NCI-H2196 (cell line): ENCODE data around the gene UTP25.
A peak's percentile ranks its signal among the peaks of the same experiment; 100 is the strongest.

Experiments
- DNase-seq: peaks from one replicate; lab custom pipeline; 2025; ENCODE audit not compliant: unreplicated experiment; lab: John Stamatoyannopoulos, UW

UTP25 gene

DNA sequence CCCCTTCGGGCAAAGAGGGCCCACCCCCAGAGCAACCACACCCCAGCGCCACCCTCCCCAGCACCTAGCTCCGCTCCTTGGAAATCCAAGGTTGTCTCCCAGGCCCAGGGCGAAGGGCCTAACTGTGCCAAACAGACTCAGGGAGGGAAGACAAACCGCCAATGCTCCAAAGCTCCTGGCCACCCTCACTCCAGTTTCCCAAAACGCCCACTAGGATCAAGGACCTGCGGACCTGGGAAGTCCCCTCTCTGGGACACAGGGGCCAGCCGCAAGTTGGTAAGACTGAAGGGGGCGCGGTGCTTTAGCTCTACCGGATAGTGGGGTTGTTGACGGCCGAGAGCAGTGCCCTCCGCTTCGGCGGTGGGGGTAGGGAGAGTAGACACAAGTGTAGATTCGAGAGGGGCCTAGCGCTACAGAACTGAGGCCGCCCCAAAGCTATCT, 22.4 kb upstream of the UTP25 start:
- DNase-seq, result no peak

DNA sequence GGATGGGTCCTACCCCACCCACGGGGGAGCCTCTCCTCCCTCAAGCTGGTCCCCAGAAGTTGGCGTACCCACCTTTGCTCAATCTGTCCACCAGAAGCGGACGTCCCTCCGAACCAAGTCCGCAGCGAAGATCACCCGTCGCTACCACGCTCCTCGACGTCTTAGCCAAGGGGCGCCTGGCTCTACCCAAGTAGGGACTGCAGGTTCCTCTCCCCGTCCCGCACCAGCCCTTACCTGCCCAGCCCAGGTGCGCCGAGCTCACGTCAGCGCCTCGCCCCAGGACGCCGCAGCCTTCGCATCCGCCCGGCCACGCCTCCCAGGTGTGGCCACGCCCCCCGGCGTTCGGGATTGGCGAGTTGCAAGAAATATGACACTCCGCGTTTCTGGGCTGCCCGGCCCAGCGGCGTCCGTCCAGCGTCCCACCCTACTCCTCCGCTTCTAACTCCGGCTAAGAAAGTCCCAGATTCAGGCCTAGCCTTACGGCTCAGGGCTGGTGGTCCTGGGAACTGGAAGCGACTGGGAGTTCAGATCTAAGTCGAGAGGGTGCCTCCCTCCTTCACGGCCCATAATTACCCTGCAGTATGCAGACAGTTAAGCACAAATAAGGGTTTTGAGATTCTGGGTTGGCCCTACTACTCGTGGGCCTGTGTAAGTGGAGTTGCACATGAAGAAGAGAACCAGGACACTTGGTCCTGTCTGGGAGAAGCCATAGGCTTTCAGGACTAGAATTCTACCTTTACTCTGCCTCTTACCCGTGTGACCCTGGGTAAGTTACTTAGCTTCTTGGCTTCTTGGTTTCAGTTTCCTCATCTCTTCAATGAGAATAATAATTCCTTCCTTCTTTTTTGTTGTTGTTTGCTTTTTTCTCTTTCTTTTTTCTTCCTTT, 21.7 kb upstream of the UTP25 start, which contains the start of gene IRF6:
Gene IRF6 (minus strand): TSS at position 268 of the 886 bp plus-strand sequence. CDS start 4,729 bp downstream, outside the sequence.
- DNase-seq, result peak; percentile 94

DNA sequence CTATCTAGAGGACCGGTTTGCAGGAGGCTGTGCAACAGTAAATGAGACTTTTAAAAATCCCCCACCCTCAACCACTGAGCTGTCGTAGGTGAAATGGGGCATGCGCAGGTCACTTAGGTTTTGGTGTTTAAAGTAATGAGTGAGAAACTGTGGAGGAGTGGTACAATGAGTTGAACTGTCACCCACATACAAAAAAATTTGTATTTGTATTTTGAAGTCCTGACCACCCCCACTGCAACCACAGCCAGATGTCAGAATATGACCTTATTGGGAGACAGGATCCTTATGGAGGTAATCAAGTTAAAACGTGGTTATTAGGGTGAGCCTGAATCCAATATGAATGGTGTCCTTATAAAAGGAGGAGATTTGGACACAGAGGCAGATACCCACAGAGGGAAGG, 20.3 kb upstream of the UTP25 start:
- DNase-seq, result no peak

DNA sequence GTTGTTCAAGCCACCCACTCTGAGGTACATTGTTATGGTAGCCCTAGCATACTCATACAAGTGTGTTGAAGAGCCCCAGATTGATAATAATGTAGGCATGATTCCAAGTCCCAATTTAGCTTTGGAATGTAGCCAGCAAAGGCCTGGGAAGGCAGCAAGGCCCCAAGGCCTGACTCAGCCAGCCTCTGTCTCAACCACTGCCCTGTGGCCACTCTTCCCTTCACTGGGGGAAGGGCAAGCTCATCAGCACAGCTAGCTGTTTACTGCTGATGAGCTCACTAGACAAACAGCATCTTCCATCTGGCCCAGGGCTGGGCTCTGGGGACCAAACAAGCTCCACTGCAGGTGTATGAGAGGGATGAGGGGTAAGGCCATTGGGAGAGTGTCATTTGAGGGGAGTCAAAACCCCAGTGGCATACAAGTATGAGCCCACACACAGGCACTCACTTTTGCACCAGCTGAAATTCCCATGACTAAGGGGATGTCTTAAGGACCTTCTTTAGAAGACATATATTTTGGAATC, 19.7 kb upstream of the UTP25 start:
- peak; percentile 75 for DNase-seq

DNA sequence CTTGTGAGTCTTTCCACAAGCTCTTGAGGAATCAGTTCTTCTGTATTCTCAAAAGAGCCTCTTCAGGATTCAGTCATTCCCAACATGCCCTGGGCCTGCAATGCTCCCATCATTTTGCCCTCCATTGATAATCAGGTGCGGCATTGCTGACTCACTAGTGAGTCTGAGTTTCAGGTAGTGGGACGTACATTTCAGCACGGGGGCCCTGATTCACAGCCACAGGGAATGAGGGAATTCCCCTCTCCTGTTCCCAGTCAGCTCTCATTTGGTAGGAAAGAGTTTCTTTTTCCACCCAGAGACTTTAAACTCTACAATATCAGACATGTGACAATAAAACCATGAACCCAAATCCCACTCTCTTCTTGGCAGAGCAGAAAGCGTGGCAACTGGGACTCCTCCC, 18.2 kb upstream of the UTP25 start:
- no peak for DNase-seq

DNA sequence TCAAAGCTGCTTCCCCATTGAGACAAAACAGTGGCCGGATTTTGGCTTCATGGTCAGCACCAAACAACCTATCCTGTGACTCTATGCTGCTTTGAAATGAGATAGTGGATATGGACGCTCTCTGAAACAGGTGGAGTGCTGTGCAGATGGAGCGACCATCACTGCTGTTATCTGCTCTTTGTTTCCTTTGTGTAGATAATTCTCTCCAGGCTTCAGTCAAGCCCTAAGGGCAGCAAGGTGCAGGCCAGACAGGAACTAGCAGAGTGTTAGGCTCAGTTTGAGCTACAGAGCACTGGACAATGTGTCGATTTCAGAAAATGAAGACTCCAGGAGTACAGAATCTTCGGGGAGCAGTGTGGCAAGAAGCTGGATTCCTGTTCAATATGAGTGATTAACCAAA, 17.0 kb upstream of the UTP25 start:
- no peak for DNase-seq

DNA sequence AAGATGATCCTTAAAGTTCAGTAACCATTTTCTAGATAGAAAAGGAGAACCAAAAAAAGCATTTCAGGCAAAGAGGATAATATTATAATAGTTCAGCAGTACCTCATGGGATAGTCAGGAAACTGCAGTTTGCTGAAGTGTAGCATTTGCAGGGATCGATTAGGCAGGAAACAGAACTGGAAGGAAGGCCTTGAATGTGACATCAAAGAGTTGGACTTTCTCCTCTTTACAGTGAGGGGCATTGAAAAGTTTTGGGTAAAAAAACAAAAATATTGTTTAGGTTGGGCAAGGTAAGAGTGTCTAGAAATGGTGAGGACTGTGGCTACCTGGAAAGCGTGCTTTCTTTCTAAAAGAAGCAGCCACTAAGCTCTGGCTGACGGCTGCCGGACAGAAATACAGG, 13.9 kb upstream of the UTP25 start:
- DNase-seq, result no peak

DNA sequence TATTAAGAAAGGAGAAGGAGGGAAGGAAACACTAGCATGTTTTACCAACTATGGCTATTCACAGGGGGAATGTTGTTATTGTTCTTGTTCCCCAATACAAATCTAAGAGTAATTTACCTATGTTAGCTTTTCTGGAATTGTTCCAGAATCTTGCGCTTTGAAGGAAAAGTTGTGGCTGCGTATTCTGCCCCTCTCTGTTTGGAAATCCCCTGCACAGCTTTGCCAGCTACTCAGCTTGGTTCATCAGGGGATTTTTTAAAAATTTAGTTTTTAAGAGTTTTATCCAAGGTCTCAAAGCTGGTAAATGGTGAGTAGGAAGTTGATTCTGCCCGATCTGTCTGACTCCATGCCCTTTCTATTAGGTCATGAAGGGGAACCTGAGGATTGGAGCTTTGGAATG, 12.3 kb upstream of the UTP25 start:
- DNase-seq, result no peak

DNA sequence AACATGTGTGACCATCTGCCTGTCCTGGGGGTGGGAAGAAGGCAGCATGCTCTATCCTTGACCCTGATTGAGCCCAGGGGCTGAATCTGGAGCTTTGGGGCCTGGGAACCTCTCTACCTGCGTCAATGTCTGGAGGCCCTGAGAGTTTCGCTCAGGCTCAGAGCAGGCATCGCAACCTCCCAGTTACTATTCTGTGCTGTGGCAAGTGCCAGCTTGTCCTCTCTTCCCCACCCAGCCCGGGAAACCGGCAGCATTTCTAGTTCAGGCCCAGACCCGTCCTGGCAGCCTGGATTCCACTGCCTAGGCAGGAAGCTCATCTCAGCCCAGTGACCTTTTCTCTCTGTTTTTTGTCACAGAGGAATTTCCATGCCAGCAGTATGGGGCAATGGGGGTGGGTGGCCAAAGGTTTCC, 11.8 kb upstream of the UTP25 start:
- DNase-seq, result no peak

DNA sequence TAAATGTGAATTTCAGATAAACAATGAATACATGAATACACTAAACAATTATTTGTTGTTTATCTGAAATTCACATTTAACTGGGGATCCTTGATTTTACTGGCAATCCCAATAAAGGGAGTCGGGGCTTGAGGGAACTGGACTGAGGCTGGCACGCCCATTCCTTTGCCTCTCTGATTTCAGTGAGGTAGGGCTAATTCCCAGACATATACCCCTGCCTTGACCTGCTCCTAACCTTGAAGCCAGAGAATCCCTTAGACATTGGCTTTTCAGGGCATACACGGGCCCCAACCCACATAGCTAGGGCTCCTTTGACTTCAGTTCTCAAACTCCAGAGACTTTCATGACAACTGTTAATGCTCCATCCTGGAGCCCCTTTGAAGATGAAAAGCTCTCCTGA, 10.8 kb upstream of the UTP25 start:
- DNase-seq, result no peak

DNA sequence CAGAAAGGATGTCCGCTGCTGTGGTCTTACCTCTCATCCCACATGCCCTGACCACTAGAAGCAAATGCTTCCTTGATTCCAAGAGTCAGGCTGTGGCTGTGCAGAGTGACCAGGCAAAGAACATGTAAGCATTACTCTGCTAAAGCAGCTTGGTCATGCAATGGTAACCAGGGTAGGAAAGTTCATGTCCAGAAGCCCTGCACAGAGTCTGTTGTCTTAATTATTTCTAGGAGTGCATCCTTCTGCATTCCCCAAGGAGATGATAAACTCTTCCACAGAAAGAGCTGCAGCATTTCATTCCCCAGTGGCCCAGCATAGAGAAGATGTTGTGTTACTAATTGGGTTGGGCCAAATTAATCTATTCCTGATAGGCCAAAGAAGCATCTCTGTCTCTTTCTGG, 10.1 kb upstream of the UTP25 start:
- DNase-seq, result no peak

DNA sequence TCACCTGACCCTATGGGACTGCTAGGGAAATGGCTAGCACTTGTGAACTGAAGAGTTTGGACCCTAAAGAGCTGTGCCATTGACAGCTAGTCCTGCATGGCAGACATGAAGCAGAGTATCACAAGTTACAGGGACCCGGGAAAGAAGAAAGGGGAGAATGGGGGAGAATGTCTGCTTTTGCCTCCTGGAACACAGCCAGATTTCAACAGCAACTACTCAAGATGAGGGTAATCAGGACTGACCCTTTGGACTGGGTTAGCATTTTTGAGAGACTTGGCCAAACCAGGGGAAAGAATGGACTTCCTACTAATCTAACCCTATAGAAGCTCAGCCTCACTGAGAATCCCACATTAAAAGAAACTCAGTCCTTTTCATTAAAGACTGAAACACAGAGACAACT, 8.7 kb upstream of the UTP25 start:
- DNase-seq, result no peak

DNA sequence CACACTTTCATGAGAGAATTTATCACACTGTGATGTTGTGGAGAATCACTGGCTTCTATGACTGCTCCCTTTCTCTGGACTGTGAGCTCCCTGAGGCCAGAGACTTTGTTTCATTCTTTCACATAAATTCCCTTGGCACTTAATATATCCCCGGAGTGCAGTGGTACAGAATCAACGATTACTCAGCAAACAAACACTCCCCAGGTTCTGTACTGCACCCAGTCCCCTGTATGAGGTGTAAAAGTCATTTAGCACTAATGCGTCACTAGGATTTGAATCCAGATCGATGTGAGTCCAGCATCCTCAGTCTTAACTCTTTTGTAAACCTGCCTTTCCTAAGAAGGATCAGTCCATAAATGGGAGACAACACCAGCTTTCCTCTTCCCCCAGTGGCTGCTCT, 6.8 kb upstream of the UTP25 start:
- no peak for DNase-seq

DNA sequence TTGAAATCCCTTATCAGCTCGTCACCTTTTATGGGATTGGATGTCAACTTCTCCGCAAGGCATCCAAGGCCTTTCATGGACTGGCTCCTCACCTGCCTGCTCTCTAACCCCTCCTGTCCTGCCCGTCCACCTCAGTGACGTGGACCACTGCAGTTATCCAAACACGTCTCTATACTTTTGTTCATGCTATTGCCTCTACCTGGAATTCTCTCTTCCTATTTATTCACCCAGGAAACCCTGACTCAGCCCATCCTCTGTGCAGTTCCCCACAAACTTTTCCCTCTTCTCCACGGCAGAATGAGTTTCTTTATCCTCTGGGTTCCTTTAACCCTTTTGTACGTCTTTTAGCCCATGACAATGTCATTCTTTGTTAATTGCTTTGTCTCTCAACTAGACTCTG, 5.1 kb upstream of the UTP25 start:
- DNase-seq, result no peak

DNA sequence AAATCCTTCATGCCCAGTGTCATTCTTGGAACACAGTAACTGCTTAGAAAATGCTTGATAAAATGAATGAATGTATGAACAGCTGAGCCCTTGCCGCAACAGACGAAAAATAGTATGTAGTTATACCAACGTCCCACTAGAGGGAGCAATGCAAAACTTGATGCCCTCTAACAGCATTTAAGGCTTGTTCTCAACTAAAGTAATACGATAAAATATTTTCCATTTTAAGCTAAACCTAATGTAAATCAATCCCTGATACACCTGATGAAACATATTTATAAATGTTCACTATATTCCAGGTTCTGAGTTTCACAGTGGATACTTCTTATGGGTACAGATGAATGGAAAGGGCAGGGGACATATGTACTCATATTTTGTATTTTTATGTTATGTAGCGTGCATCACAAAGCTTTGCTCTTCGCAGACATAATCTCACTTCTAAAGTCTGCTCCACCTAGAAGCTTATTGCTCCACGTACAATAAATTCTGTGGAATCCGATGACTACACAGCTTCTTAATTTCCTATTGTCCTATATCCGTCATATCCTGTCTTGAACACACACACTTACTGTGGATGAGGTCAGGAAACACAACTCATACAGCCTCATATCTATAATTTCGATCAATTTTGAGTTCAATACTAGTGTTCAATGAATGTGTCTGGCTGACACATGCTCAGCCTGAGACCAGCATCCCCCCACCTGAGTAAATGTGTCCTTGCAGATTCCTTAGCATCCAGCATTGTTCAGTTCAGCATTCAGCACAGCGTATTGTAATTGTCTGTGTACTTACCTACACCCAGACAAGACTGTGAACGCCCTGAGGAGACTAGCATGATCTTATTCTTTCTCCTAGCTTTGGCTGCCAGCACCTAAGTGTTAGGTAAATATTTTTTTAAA, 4.4 kb upstream of the UTP25 start:
- DNase-seq, result peak; percentile 21

DNA sequence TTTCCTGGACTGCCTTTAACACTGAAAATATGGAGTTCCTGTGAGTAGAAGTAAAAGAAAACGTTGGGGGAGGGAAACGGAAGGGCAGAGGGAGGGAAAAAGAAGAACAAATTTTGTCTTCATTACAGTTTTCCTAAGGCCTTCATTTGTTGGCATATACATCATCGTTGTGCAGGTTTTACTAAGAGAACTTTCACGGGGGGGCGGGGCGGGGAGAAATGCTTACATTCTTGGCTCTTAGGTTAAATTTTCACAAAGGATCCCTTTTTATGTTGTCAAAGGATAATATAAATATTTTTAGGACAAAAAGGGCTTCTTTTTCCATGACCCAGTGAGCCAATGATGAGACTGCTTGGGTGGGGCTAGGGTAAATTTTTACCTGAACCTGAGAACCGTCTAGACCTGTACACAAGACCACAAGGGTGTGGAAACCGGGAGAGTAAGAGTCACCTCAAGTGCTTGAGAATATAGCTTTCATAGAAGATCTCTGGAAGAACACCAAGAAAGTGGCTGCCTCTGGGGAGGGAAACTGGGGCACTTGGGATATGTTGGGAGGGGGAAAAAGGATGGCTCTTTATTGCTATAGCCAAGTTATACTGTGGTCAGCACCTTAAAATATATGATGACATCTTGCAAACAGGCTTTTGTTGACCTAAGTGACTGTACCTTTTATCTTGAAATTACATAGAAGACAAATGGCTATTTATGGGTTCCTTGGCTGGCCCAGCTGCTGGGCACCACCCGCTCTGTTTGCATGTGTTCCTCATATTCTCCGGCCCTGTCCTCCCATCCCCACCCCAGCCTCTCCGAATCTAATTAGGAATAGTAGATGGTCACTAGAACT, 2.0 kb upstream of the UTP25 start:
- DNase-seq, result no peak

DNA sequence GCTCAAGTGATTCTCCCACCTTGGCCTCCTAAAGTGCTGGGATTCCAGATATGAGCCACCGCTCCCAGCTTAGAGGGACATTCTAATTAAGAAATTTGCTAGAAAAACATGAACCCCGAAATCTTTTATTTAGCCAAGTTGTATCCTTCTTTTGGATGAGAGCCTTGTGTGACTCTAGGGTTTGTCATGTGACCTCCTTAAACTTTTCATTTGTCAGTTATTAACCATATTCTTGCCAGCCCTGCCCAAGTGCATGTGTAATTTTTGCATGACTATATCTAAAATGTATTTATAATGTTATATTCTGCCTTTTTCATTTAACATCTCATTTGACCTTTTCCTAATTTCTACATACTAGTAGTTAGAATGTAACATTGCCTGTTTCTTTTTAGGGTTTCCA, 1.9 kb downstream of the UTP25 start:
- DNase-seq, result no peak

DNA sequence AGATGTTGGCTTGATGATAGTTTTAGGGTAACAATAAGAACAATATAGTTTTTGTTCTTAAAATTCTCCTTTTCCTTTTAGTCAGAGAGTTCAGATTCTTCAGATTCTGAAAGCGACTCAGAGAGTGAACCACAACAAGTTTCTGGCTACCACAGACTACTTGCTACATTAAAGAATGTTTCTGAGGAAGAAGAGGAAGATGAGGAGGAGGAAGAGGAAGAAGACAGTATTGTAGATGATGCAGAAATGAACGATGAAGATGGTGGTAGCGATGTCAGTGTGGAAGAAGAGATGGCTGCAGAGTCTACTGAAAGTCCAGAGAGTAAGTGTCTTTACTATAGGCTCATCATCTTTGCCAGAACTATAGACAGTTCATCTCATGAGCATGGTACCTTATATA, 3.0 kb downstream of the UTP25 start:
- DNase-seq, result no peak

DNA sequence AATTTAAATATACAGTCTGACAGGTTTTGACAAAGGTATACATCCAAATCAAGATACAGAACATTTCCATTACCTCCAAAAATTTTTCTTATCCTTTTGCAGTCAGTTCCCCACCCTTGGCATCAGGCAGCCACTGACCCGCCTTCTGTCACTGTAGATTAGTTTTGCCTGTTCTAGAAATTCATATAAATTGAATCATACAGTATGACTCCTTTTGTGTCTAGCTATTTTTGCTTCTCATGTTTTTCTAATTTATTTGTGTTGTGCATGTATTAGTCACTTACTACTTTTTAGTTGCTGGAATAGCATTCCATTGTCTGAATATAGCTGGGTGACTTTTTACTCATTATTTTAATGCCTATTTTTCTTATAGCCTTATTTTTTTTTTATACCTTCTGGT, 3.8 kb downstream of the UTP25 start:
- no peak for DNase-seq

DNA sequence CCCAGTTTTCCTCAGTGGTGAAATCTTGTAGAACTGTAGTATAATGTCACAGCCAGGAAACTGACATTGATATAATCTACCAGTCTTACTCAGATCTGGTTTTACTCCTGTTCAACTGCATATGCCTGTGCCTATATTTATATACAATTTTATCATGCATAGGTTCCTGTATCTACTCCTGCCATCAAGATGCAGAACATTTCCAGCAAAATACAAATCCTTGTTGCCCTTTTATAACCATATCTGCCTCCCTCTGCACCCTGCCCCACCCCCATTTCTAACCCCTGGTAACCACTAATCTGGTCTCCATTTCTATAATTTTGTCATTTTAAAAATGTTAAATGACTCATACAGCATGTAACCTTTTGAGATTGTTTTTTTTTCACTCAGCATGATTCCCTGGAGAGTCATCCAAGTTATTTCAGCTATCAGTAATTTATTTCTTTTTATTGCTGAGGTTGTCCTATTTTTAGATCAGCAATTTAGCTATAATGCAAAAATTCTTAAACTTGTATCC, 8.1 kb downstream of the UTP25 start:
- DNase-seq, result no peak

DNA sequence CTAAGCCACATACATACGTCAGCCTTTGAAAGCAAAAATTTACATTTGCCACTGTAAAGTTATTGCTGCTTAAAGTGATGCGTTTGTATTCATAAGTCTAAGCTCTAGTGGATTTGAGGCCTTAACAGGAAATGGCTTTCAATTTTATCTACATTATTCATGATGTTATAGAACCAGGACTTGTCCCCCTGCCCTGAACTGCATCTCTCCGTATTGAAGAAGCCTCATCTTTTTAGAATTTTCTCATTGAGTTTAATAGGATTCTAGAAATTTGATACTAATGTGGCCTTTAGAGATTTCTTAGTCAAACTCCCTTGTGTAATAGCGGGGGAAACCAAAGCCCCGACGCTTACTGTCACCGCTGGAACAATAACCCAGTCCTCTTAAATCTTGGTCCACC, 9.9 kb downstream of the UTP25 start:
- no peak for DNase-seq
